Stimulated activated CD8-positive, alpha-beta memory T cell treated with anti-CD3 and anti-CD28 coated beads, Interleukin-4, amount 100 ng/mL, for 48 hours (primary cell): ENCODE measurements around the gene SHANK3.
"Not testable (repeated sequence)": the region's sequence is repeated elsewhere in the genome, so short reads cannot be mapped to it uniquely, and the experiment has no call there.

ENCODE experiments used
- DNase-seq: peaks from one replicate; pipeline ENCODE4 v3.0.0-alpha.2; 2020

The SHANK3 gene

GRCh38 chr22:50654664-50655063 is 18.0 kb upstream of the SHANK3 start:
- not testable (repeated sequence) for DNase-seq

GRCh38 chr22:50656122-50657070 is 16.2 kb upstream of the SHANK3 start:
- no peak for DNase-seq

DNA sequence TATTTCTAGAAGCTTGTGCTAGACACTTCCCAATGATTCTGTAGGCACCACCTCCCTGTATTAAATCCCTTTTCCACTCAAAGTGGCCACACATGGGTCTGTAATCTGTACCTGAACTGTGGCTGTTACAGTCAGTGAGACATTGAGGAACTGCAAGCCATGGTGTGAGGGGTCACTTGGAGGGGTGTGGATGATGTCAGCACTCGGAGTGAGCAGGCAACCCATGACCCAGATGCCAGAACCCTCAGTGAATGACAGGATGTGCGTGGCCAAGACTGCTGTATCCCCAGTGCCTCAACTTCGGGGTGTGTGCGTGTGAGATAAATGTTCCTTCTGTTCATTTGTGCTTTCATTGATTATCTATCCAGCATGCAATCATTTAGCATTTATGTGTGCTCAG is 14.7 kb upstream of the SHANK3 start:
- no peak for DNase-seq

DNA sequence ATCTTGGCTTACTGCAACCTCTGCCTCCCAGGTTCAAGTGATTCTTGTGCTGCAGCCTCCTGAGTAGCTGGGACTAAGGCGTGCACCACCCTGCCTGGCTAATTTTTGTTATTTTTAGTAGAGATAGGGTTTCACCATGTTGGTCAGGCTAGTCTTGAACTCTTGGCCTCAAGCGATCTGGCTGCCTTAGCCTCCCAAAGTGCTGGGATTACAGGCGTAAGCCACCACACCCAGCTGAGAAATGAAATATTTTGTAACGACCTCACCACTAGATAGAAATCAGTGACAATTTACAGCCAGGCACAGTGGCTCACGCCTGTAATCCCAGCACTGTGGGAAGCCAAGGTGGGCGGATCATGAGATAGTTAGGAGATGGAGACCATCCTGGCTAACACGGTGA is 12.9 kb upstream of the SHANK3 start:
- not testable (repeated sequence) for DNase-seq

DNA sequence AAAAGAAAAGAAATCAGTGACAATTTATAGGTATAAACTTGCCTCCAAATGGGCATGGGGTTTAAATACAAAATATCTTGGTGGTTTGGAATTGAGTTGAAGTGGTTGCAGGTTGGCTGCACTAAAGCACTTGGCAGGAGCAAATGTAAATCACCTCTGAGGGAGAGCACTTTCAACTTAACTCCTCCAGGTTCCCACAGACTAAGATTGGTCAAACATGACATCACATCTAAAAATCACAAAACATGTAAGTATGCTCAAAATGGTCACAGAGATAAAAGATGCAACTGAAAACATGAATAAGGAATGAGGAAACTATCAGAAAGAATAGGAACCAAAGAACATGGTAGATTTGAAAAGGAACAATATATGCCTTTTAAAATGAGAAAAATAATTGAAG is 12.3 kb upstream of the SHANK3 start:
- no peak for DNase-seq

GRCh38 chr22:50665212-50665611 is 7.4 kb upstream of the SHANK3 start:
- no peak for DNase-seq

- DNase-seq: no peak
Measured at GRCh38 chr22:50665738-50666137, 6.9 kb upstream of the SHANK3 start.

- DNase-seq: no peak
Measured at GRCh38 chr22:50670513-50670912, 2.1 kb upstream of the SHANK3 start.

- no peak for DNase-seq
Measured at GRCh38 chr22:50670914-50671538, 1.6 kb upstream of the SHANK3 start.

DNA sequence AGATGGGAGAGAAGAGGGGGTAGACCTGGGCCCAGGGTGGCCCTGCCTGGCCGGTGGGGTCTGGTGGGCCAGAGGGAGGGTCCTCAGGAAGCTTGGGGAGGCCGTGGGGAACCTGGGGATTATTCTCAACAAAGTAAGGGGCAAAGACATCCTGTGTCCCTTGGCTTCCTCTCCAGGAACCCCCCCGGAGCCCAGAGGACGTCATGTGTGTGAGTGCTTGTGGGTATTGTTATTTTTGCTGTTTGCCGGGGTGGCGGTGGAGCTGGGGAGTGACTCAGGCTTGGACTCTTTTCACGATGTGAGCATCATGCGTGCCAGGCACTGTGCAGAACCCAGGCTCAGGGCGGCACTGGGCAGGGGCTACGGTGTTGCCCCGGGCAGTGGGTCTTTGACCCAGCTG is 982 bp upstream of the SHANK3 start:
- DNase-seq: no peak

DNA sequence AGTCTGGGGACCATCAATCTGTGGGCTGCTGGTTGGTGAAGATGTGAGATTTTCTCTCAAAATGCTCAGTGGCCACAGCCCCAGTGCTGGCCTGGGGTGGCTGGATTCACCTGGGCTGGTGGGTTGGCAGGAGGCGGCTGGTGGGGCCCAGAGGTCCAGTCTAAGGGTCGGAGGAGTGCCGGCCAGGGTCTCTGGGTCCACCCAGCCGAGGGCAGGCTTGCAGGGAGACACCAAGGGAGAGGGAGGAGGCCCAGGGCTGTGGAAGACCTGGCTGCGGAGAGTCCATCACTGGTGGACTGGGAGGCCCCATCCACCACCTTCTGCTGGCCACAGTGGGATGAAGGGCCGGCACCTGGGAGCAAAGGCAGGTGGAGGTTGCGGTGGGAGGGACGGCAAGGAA is 582 bp upstream of the SHANK3 start:
- DNase-seq: no peak

DNA sequence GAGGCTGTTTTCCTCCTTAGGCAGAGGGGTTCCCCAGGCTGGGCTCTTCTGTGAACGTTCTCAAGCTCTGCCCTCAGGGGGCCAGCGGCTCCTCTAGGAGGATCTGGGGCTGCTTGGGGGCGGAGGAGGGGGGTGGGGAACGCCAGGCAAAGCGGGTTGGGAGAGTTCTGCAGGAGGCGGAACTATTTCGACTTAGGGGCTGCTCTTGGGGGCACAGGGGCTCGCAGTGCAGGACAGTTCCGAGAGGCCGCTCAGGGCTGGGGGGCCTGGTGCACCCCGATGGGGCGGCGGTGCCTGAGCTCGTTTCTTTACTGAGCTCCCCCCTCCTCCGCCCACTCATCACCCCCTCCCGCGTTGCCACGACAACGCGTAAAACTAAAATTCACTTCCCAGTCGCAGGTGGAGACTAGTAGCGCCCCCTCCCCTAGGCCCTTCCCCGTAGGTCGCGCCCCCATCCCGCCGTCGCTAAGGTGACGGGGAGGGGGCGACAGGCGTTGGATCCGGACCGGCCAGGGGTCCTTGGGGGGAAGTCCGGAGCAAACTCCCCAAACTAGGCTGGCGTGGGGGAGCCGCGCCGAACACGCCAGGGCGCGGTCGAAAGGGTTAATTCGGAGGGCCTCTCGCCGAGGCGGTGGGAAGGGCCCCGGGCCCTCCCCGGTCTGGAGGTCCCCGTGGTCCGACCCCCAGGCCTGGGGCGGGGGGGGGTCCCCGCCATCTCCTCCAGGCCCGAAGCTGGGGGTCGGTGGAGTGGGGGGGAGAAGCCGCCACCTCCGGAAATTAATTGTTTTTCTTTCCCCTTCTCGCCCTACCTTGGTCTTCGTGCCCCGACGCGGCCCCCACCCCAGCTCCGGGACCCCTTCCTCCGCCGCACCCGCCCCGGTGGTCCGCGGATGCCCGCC is 857 bp downstream of the SHANK3 start:
- DNase-seq: no peak

- DNase-seq: no peak
Measured at GRCh38 chr22:50674130-50674500, 1.5 kb downstream of the SHANK3 start.

DNA sequence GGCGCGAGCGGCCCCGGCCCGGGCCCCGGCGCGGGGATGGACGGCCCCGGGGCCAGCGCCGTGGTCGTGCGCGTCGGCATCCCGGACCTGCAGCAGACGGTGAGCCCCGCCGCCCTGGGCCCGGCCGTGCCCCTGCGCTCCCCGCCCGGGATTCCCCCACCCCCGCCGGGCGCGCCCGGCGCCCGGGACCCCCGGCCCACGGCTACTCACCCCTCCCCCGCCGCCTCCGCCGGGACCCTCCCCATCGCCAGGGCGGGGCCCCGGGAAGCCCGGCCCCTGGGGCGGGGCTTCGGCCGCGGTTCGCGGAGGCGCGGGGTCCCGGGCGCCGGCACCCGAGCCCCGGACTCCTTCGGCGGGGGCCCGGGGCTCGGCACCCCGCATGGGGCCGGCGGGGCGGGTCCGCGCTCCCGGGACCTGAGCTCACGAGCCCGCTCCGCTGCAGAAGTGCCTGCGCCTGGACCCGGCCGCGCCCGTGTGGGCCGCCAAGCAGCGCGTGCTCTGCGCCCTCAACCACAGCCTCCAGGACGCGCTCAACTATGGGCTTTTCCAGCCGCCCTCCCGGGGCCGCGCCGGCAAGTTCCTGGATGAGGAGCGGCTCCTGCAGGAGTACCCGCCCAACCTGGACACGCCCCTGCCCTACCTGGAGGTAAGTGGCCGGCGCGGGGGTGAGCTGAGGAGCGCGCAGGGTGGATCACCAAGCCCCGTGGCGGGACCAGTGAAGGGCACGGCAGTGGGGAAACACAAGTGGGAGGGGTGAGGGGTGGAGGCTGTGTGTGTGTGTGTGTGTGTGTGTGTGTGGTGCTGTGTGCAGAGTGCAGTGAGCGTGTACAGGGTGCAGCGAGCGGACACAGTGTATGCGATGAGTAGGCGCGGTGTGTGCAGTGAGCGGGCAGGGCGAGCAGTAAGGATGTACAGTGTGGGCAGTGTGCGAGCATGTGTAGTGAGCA is 2.3 kb downstream of the SHANK3 start:
- DNase-seq: no peak

DNA sequence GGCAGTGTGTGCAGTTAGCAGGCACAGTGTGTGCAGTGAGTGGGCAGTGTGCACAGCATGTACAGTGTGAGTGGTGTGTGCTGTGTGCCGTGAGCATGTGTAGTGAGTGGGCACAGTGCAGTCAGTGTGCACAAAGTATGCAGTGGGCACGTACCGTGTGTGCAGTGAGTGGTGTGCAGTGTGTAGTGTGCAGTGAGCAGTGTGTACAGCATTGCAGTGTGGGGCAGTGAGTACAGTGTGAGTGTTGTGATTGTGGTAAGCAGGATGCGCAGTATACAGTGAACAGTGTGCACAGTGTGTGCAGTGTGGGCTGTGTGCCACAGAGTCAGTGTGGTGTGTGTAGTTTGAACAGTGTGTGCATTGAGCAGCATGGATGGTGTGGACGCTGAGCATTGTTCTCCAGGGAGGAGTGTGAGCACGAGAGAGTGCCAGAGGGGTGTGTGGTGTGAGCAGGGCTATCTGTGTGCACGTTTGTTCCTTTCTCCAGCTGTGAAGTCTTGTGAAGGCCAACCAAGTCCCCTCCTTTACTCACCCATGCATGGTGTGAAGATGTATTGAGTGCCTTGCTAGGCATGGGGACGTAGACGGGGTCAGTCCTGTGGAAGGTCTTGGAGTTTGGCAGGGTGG is 3.0 kb downstream of the SHANK3 start:
- no peak for DNase-seq

DNA sequence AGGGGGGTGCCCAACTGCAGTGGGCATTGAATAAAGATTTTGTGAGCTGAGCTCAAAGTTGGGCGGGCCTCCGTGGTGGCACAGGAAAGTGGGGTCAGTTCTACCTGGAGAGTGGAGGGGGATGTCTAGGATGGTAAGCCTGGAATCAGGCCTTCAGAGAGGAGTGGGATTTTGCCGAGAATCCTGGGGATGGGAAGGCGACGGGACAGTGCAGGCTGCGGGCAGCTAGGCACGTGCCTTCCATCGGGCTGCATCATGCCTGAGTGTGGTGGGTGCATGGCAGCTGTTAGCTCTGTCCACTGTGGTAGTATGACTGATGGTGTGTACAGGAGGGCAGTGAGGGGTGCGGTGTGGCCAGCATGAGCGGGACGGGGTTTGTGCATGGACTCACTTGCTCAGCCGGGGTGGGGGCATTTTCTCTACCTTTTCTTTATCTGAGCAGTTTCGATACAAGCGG is 3.6 kb downstream of the SHANK3 start:
- DNase-seq: no peak

- DNase-seq: no peak
Measured at GRCh38 chr22:50676661-50677492, 4.3 kb downstream of the SHANK3 start.

- DNase-seq: no peak
Measured at GRCh38 chr22:50677493-50678217, 5.0 kb downstream of the SHANK3 start.

- DNase-seq: no peak
Measured at GRCh38 chr22:50678218-50678650, 5.6 kb downstream of the SHANK3 start.
